ENCODE results near the gene RAPGEF4. TPM values are rescaled to one million over a fixed set of nuclear protein-coding genes. Genes with fewer than 3 reads are reported as not detected.

Gene RAPGEF4
- total RNA-seq, 1 experiment from 2014 or later, result 1.4 TPM

DNA sequence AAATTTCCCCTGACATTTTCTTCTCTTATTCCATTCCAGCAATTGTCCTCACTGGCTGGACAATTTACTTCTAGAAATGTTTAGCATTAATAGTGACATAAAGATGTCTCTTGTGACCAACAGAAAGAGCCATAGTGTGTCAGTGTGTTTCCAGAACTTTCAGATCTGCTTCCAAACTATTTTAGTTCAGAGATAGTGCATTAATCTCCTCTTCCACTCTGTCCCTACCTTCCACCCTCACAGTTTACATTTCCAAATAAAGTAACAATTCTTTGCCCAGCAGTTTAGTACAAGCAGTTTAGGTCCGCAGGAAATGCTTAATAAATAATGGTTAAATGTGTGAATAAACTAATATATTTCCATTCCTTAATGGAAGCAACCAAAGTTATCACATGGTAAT is 24.5 kb upstream of the RAPGEF4 start:
- H3K36me3 Mint-ChIP-seq (ENCODE audit: insufficient read depth in 1 of 3, low read depth in 3 of 3), result no peaks in the 10 kb centered on the region
- H3K79me1 ChIP-seq (ENCODE audit: insufficient read depth, low read depth, low read length, poor library complexity, severe bottlenecking), result no peaks in the 10 kb centered on the region
- TF ChIP-seq, protein P1, sequence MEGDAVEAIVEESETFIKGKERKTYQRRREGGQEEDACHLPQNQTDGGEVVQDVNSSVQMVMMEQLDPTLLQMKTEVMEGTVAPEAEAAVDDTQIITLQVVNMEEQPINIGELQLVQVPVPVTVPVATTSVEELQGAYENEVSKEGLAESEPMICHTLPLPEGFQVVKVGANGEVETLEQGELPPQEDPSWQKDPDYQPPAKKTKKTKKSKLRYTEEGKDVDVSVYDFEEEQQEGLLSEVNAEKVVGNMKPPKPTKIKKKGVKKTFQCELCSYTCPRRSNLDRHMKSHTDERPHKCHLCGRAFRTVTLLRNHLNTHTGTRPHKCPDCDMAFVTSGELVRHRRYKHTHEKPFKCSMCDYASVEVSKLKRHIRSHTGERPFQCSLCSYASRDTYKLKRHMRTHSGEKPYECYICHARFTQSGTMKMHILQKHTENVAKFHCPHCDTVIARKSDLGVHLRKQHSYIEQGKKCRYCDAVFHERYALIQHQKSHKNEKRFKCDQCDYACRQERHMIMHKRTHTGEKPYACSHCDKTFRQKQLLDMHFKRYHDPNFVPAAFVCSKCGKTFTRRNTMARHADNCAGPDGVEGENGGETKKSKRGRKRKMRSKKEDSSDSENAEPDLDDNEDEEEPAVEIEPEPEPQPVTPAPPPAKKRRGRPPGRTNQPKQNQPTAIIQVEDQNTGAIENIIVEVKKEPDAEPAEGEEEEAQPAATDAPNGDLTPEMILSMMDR (conservative IDR thresholded peaks at IDR 0.05), result no peak

More for the DNA sequence above, 24.5 kb upstream of the RAPGEF4 start:
- WGBS (ENCODE audit: extremely low coverage, insufficient read length, low lambda C conversion rate), result no CpG with 5 or more reads among the region's 1 CpG
- H2AK5ac ChIP-seq (ENCODE audit: insufficient read length, low read length), result no peak overlapping the region
- no peaks in the 10 kb centered on the region for H3K4me1 ChIP-seq (ENCODE audit: insufficient read depth, low read length)
- DNase-seq, result no peak
- H2AFZ ChIP-seq (ENCODE audit: low read length), result no peak overlapping the region
- H2BK20ac ChIP-seq (ENCODE audit: low read depth, low read length, poor library complexity, severe bottlenecking), result no peak overlapping the region
- H2BK120ac ChIP-seq (ENCODE audit: low read depth, low read length, poor library complexity, severe bottlenecking), result no peak overlapping the region
- no peak overlapping the region for H3K56ac ChIP-seq (ENCODE audit: insufficient read length, low read depth, low read length)
- H3K23me2 ChIP-seq (ENCODE audit: insufficient read length, low read depth, low read length, poor library complexity, severe bottlenecking), result no peaks in the 10 kb centered on the region
- no peak overlapping the region for H3K9ac ChIP-seq (ENCODE audit: extremely low read depth, insufficient read length, low read length)
- H2BK5ac ChIP-seq (ENCODE audit: insufficient read length, low read length), result no peak overlapping the region
- H3K27me3 ChIP-seq (ENCODE audit: insufficient read depth, low read length), result no peaks in the 10 kb centered on the region
- no peaks in the 10 kb centered on the region for H4K20me1 ChIP-seq (ENCODE audit: control insufficient read depth, insufficient read depth, insufficient read length)
- H3K4me2 ChIP-seq (ENCODE audit: insufficient read depth, insufficient read length, low read length), result no peak overlapping the region
- H4K5ac ChIP-seq (ENCODE audit: insufficient read length, low read depth, low read length), result no peak overlapping the region
- peaks cover 0 to 3% of the 10 kb centered on the region in 2 experiments; a peak in 2 of 5 replicates for H3K9me3 Mint-ChIP-seq
- H3K4me1 Mint-ChIP-seq, result 0 out of 4 replicates have a peak, but pooled peaks cover 0 to 2% of the 10 kb centered on the region in 2 experiments
- no peak overlapping the region for H3T11ph ChIP-seq (ENCODE audit: low read length)
- no peak overlapping the region for H4K91ac ChIP-seq (ENCODE audit: insufficient read length, low read depth, low read length)
- H4K8ac ChIP-seq (replicated peaks; ENCODE audit: insufficient read length, low read depth, low read length), result no peak overlapping the region
- no peak overlapping the region for H3K18ac ChIP-seq (ENCODE audit: insufficient read length, low read depth, low read length)
- H3K23ac ChIP-seq (ENCODE audit: insufficient read length, low read depth, low read length), result no peak overlapping the region
- no peak overlapping the region for H3K4ac ChIP-seq (ENCODE audit: low read depth, low read length)
- no peak overlapping the region for H2BK12ac ChIP-seq (ENCODE audit: insufficient read length, low read depth, low read length)
- no peak overlapping the region for H2BK15ac ChIP-seq (ENCODE audit: low read depth, low read length)
- H3K14ac ChIP-seq (ENCODE audit: insufficient read depth, low read length), result no peak overlapping the region
- H3K79me2 ChIP-seq (ENCODE audit: insufficient read depth, low read length), result no peaks in the 10 kb centered on the region
- no peak overlapping the region for H3K27ac ChIP-seq (ENCODE audit: insufficient read length, low read depth, low read length)
- no peaks in the 10 kb centered on the region for H3K9me3 ChIP-seq (ENCODE audit: control insufficient read depth, low read depth, low read length)
- H3K27ac Mint-ChIP-seq, result no peak overlapping the region
- H3K4me3 Mint-ChIP-seq, result no peak overlapping the region
- no peaks in the 10 kb centered on the region; the same call in 1 of the 2 replicates for H3K27me3 Mint-ChIP-seq (ENCODE audit: low read depth)
